ENCODE results near the gene OCIAD2.
"Not testable (repeated sequence)": the region's sequence is repeated elsewhere in the genome, so short reads cannot be mapped to it uniquely, and the experiment has no call there.

Gene OCIAD2

GRCh38 chr4:48905363-48906015, 1.1 kb downstream of the OCIAD2 start:
- DNase-seq, result no peak

GRCh38 chr4:48904541-48905142, 1.9 kb downstream of the OCIAD2 start:
- no peak for DNase-seq

GRCh38 chr4:48904101-48904500, 2.5 kb downstream of the OCIAD2 start:
- DNase-seq, result no peak

- no peak for DNase-seq
Measured at GRCh38 chr4:48902266-48902665, 4.3 kb downstream of the OCIAD2 start.

GRCh38 chr4:48901196-48901595, 5.4 kb downstream of the OCIAD2 start:
- DNase-seq, result no peak

- no peak for DNase-seq
Measured at GRCh38 chr4:48899950-48900349, 6.6 kb downstream of the OCIAD2 start.

- no peak for DNase-seq
Measured at GRCh38 chr4:48899432-48899749, 7.2 kb downstream of the OCIAD2 start.

GRCh38 chr4:48898733-48899431, 7.7 kb downstream of the OCIAD2 start:
- no peak for DNase-seq

GRCh38 chr4:48896845-48897244, 9.7 kb downstream of the OCIAD2 start:
- DNase-seq, result no peak

GRCh38 chr4:48891028-48891619, 15.4 kb downstream of the OCIAD2 start:
- no peak for DNase-seq

- DNase-seq, result not testable (repeated sequence)
Measured at GRCh38 chr4:48889750-48890149, 16.8 kb downstream of the OCIAD2 start.

GRCh38 chr4:48881646-48882045, 24.9 kb downstream of the OCIAD2 start:
- not testable (repeated sequence) for DNase-seq

- DNase-seq, result no peak
Measured at GRCh38 chr4:48879561-48880442, 26.8 kb downstream of the OCIAD2 start.

GRCh38 chr4:48877827-48878535, 28.6 kb downstream of the OCIAD2 start:
- DNase-seq, result no peak

- not testable (repeated sequence) for DNase-seq
Measured at GRCh38 chr4:48864696-48865095, 41.9 kb downstream of the OCIAD2 start.

- DNase-seq, result no peak
Measured at GRCh38 chr4:48863728-48864127, 42.8 kb downstream of the OCIAD2 start.

GRCh38 chr4:48862661-48863060, 43.9 kb downstream of the OCIAD2 start:
- DNase-seq, result no peak

- DNase-seq, result no peak
Measured at GRCh38 chr4:48862038-48862437, 44.5 kb downstream of the OCIAD2 start.

- no peak for DNase-seq
Measured at GRCh38 chr4:48858130-48858529, 48.4 kb downstream of the OCIAD2 start.

- no peak for DNase-seq
Measured at GRCh38 chr4:48854982-48855381, 51.6 kb downstream of the OCIAD2 start.

GRCh38 chr4:48854395-48854683, 52.2 kb downstream of the OCIAD2 start:
- no peak for DNase-seq

- no peak for DNase-seq
Measured at GRCh38 chr4:48853604-48854394, 52.8 kb downstream of the OCIAD2 start.
